Measurements from ENCODE around the gene GPSM1.
A peak's percentile ranks its signal among the peaks of the same experiment; 100 is the strongest.

The GPSM1 gene

DNA sequence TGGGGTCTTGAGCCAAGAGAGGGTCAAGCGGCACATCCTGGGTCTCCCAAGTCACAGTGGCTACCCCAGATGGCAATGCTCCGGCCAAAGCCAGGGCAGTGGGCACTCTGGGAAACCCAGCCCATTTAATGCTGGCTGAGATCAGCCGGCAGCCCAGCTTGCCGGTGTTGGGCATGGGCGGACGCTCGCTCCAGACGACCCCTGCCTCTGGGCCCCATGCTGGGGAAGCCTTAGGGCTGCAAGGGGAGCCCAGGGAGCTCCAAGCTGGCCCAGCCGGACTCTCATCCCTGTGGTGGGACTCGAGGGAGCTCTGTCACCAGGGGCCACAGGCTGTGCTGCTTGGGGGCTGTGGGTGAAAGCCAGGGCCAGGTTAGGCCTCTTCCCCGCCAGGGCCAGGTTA is 52.1 kb downstream of the GPSM1 start:
- no peak overlapping the region for H3K4me3 ChIP-seq (ENCODE audit: low read depth, low read length)
- DNase-seq (ENCODE audit: low read depth): no peak

- no peak for DNase-seq (ENCODE audit: low read depth)
- H3K4me3 ChIP-seq (ENCODE audit: low read depth, low read length): no peak overlapping the region
These were observed 52.6 kb downstream of the GPSM1 start for GRCh38 chr9:136379891-136380290.

DNA sequence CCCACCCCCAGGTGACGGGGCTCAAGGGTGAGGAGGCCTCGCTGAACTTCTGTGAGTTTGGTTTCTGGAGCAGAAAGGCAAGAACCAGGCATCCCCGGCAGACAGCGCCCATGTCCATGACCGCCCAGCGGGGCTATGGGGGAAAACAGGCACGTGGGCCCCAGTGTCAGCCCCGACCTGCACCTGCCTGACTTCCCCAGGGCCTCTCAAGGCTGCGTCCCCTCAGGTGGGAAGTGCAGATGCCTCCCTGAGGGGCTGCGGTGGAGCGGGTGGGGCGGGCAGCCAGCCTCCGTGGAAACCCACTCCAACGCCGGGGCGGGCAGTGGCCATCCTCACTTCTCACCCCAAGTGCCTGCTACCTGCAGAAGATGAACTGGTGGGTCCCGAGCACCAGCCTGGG is 53.0 kb downstream of the GPSM1 start:
- H3K4me3 ChIP-seq (ENCODE audit: low read depth, low read length): no peak overlapping the region
- DNase-seq (ENCODE audit: low read depth): no peak

DNA sequence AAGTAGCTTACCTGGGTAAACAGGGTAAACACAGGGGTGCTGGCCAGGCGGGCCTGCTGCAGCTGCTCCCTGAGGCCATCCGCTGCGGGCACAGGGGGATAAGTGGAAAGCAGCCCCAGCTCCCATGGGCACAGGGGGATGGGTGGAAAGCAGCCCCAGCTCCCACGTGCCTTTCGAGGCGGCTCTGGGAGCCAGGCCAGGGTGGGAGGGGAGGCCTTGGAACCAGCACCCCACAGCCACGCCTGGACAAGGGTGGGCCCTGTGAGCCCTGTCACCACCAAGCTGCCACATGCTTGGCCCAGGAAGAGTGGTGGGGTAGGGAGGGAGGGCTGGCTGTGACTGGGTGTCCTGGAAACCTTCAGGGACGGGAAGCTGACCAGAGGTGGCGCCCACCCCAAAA is 54.0 kb downstream of the GPSM1 start:
- no peak for DNase-seq (ENCODE audit: low read depth)
- H3K4me3 ChIP-seq (ENCODE audit: low read depth, low read length): no peak overlapping the region

DNA sequence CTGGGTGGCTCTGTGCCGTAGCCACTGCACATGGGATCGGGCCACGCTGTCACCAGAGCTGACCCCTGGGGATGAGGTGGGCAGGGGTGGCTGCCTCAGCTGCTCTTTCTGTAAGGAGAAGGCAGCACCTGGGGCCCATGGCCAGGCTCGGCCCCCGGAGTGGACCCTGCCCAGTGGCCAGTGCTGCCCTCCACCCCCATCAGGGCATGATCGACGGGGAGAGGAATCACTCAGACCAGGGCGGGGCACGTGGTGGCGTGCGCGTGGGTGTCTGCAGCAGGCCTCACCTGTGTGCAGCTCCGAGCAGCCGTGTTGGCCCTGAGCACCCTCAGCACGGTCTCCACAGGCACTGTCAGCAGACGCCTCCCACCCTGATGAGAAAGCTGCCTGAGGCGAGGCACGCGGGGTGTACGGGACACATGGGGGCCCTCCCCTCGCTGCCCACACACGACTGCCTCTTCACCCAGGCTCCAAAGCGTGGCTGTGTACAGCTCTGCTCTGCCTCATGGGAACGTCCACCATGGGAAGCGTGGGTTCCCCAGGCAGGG is 54.7 kb downstream of the GPSM1 start:
- no peak for DNase-seq (ENCODE audit: low read depth)
- no peak overlapping the region for H3K4me3 ChIP-seq (ENCODE audit: low read depth, low read length)

DNA sequence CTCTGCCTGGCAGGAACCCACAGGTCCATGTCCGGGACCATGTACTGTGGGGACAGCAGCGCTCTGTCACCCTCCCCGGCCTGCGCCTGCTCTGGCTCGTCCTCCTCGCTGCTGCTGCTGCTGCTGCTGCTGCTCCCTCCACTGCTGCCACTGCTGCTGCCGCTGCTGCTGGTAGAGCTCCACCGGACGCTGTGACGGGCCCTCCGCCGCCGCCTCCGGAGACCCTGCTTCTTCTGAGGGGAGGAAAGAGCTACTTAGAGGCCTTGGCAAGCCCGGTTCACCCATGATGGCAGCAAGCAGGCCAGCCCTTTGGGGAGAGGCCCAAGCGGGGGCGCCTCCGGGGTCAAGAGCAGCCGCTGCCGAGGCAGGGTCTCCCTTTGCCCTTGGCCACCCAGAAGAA is 56.1 kb downstream of the GPSM1 start:
- H3K4me3 ChIP-seq (ENCODE audit: low read depth, low read length): no peak overlapping the region

DNA sequence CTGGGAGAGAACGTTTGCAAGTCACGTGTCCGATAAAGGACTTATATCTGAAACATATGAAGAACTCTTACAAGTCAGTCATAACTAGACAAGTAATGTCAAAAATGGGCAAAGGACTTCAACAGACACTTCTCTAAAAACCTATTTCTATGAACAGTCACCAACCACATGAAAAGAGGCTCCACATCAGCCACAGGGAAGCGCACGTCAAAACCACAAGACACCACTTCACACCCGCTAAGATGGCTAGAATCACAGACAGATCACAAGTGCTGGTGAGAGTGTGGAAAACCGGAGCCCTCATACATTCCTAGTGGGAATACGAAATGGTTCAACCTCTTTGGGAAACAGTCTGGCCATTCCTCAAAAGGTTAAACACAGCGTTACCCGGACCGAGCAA is 57.7 kb downstream of the GPSM1 start:
- no peak overlapping the region for H3K4me3 ChIP-seq (ENCODE audit: low read depth, low read length)
- no peak for DNase-seq (ENCODE audit: low read depth)

More for the DNA sequence above, 56.1 kb downstream of the GPSM1 start:
- DNase-seq (ENCODE audit: low read depth): no peak

- no peak for DNase-seq (ENCODE audit: low read depth)
- no peak overlapping the region for H3K4me3 ChIP-seq (ENCODE audit: low read depth, low read length)
These were observed 58.7 kb downstream of the GPSM1 start for GRCh38 chr9:136386018-136386417.

DNA sequence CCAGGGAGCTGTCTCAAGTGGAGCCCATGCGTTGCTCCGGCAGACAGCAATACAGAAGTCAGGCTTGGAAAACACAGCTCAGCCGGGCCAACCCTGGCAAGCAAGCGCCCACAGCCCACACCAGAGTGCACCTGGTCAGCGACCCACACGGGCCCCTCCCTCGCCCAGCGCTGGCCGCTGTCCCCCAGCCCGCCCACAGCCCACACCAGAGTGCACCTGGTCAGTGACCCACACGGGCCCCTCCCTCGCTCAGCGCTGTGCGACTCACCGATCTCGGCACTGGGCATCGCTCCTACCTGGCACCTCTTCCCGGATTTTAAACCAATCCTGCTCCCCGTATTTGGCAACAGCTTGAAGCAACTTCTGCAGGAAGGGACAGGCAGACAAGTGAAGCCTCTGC is 59.9 kb downstream of the GPSM1 start:
- H3K4me3 ChIP-seq (ENCODE audit: low read depth, low read length): no peak overlapping the region
- no peak for DNase-seq (ENCODE audit: low read depth)

GRCh38 chr9:136389396-136389795 is 62.1 kb downstream of the GPSM1 start:
- no peak for DNase-seq (ENCODE audit: low read depth)
- no peak overlapping the region for H3K4me3 ChIP-seq (ENCODE audit: low read depth, low read length)

GRCh38 chr9:136391737-136392537 is 64.6 kb downstream of the GPSM1 start:
- DNase-seq (ENCODE audit: low read depth): no peak
- H3K4me3 ChIP-seq (ENCODE audit: low read depth, low read length): no peak overlapping the region

DNA sequence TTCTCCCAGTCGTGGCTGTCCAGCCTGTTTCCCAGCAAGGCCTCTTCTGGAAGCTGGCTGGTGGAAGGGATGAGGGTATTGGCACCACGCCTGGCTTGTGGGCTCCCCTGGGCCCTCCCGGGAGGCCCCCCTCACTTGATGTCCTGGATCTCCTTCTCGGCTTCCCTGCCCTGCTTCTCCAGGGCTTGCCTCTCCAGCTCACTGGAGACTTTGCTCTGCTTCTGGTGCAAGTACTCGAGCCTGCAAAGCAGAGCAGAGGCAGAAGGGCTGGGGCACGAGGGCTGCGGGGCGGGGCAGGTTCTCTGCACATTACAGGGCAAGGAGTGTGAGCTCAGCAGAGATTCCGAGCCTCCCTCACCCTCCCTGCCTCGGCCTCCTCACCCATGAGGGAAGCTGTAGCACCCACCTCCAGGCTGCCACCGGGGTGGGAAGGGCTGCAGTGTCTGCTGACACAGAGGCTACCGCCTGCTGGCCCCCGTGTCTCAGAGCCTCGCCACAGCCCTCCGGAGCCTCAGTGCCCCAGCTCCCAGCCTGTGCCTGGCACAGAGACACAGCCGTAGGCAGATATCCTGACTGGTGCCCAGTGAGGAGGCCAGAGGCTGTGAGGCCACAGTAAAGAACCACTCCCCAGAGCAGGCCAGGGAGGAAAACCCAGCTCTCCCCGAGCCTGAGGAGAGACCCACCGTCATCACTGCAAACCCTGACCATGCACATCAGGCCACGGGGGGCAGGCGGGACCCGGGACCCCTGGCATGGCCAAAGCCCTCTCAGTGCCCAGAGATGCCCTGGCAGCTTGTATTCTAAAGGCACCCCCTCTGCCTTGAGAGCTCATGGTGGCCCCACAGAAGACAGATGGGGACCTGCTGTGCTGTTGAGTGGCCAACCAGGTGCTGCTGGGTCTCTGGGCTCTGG is 65.5 kb downstream of the GPSM1 start:
- DNase-seq (ENCODE audit: low read depth): peak; percentile 16
- no peak overlapping the region for H3K4me3 ChIP-seq (ENCODE audit: low read depth, low read length)

- DNase-seq (ENCODE audit: low read depth): no peak
- H3K4me3 ChIP-seq (ENCODE audit: low read depth, low read length): no peak overlapping the region
These were observed 66.2 kb downstream of the GPSM1 start for GRCh38 chr9:136393531-136393930.

- no peak overlapping the region for H3K4me3 ChIP-seq (ENCODE audit: low read depth, low read length)
- DNase-seq (ENCODE audit: low read depth): no peak
These were observed 67.1 kb downstream of the GPSM1 start for GRCh38 chr9:136394312-136395019.

DNA sequence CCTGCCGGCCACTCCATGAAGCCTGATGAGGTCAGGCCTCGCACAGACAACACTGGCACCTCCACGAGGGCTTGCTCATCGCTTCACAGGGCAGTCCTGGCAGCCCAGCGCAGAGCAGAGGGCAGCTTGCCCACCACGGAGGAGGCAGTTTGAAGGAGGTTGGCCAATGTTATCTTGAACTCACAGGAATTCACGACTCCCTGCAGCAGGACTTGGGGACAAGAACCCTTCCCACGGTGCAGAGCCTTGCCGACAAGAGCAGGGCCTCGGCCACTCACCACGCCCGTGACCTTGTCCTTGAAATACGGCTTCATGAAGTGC is 67.6 kb downstream of the GPSM1 start:
- DNase-seq (ENCODE audit: low read depth): no peak
- no peak overlapping the region for H3K4me3 ChIP-seq (ENCODE audit: low read depth, low read length)

DNA sequence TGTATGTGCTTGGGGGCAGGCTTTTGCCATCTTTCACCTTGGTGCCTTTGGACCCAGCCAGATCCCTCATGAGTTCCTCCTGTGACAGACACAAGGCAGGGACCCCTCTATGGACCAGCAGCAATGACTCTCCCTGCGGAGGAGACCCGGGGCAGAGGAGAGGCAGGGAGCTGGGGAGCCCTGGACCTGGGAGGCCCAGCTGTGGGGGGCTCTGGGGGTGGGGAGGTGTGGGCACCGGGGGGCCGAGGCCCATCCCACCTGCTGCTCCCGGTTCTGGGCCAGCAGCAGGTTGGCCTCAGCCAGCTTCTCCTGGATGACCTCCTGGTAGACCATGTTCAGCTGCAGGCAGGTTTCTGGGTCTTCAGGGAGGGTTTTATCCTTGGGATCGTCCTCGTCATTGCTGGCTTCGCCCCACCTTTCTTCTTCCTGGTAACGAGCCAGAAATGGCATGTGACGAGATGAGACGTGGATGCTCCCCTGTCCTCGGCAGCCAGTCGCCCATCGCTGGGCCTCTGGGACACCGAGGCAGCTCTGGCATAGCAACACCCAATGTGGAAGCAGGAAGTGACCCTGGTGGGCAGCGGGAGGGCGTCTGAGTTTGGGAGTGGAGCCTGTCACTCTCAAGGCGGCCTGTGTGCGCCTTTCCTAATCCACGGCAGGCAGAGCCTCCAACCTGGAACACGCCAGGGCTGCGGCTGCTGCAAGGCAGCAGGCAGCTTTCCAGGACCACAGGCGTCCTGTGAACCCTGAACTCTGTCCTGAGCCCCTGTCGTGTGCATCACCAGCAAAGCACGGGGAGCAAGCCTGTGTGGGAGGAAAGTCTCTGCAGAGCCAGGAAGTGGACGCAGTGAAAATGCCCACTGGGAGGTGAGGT is 68.2 kb downstream of the GPSM1 start:
- H3K4me3 ChIP-seq (ENCODE audit: low read depth, low read length): no peak overlapping the region
- no peak for DNase-seq (ENCODE audit: low read depth)

DNA sequence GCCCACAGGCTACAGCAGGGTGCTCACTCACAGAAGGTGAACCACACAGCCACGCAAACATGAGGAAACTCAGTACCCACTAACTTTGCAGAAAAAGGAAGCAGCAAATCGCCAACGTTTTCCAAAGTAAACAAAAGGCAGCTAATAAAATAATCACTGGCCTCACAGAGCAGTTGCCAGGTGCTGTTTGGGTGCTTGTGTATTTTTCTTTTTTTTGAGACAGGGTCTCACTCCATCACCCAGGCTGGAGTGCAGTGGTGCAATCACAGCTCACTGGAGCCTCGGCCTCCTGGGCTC is 68.8 kb downstream of the GPSM1 start:
- no peak for DNase-seq (ENCODE audit: low read depth)
- no peak overlapping the region for H3K4me3 ChIP-seq (ENCODE audit: low read depth, low read length)

- DNase-seq (ENCODE audit: low read depth): no peak
- no peak overlapping the region for H3K4me3 ChIP-seq (ENCODE audit: low read depth, low read length)
These were observed 70.3 kb downstream of the GPSM1 start for GRCh38 chr9:136397643-136398042.

DNA sequence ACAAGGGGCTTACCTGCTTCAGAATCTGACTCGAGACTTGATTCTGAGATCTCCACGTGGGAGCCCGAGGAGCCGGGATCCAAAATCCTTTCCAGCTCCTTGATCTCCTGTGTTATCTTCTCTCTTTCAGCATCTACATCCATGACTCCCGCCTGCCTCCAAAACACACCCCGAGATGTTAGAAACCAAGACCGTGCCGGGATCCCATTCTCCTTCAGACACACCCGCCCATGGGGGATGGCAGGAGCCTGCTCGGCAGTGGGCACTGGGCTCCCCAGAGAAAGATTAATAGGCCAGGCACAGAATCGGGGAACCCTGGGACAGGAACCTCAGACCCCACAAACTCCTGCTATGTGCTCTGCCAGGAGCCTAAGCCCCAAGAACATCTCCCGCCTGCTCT is 70.9 kb downstream of the GPSM1 start:
- no peak for DNase-seq (ENCODE audit: low read depth)
- peak overlapping the region; percentile 77 for H3K4me3 ChIP-seq (ENCODE audit: low read depth, low read length)

All from skeletal muscle cell (primary cell).